Testis (tissue), 2 donors: Measurements from ENCODE around the gene SNX8.

ENCODE experiments used
- CTCF ChIP-seq, 3 experiments: fragments of 450-650 bp in 2 of 3; fragments of 200-600 bp in 1 of 3; sonication (generic) in 1 of 3; IDR thresholded peaks; one replicate each; pipeline ENCODE4 v1.5.1; 2016 to 2019; ENCODE audit warnings: antibody characterized with exemption in 3 of 3, mild to moderate bottlenecking in 2 of 3, moderate library complexity in 1 of 3
- POLR2A ChIP-seq: fragments of 450-650 bp; IDR thresholded peaks from one replicate; pipeline ENCODE4 v1.6.1; 2017; ENCODE audit warnings: antibody characterized with exemption, mild to moderate bottlenecking, moderate library complexity

DNA sequence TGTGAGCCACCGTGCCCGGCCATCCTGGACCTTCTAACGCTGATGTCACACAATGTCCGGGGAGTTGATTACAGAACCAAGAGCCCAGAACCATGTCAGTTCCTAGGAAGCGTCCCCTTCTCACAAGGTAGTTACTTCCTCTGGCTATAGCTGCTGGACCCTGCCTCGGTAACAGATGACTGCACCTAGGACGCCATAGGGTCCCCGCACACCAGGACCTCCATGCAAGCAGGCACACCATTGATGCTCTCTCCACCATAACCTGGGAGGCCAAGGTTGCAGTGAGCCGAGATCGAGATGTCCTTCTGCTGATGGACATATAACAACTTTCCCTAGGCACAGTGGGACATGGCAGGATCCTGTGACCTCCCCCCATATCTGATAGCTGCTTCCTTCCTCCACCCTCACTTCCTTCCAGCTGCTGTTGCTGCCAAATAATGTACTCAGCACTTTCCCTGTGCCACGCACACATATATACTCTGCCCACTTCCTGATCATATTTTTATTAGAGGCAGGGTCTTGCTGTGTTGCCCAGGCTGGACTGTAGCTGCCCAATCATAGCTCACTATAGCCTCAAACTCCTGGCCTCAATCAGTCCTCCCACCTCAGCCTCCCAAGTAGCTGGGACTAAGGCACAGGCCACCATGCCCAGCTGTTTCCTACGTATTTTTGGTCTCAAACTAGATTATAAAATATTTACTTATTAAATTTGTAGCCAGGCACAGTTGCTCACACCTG is 3.5 kb upstream of the SNX8 start:
- TF ChIP-seq CTCF (IDR thresholded peaks at IDR 0.05) (no peak), POLR2A (no peak)
